ENCODE measurements around the gene PLXNA4.

The PLXNA4 gene

DNA sequence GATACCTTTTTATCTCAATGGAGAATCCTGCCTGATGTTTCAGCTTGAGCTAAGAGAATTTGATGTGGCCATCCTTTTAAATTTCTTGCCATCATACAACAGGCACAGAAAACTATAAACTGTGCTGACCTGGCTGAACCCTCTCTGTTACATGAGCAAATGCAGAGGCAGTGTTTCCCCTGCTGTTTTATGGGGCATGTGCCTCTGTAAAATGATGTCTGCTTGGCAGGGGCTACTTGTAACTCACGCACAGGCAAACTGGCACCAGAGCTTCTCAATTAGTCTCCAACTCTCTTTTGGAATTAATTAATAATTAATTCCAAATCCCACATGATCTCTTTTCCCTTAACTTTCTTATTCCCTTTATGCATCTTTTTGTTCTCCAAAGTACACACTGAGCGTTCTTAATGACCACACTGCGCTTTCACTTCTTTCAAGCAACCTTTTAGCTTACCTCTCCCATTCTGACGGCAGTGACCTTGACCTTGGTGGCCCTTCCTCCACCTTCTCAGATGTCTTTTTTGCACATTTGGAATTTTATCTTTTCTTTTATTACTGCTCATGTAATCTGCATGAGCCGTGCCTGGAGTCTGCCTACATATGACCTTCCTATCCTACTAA is 334.0 kb downstream of the PLXNA4 start:
- no peak for DNase-seq (ENCODE audit: low spot score)

DNA sequence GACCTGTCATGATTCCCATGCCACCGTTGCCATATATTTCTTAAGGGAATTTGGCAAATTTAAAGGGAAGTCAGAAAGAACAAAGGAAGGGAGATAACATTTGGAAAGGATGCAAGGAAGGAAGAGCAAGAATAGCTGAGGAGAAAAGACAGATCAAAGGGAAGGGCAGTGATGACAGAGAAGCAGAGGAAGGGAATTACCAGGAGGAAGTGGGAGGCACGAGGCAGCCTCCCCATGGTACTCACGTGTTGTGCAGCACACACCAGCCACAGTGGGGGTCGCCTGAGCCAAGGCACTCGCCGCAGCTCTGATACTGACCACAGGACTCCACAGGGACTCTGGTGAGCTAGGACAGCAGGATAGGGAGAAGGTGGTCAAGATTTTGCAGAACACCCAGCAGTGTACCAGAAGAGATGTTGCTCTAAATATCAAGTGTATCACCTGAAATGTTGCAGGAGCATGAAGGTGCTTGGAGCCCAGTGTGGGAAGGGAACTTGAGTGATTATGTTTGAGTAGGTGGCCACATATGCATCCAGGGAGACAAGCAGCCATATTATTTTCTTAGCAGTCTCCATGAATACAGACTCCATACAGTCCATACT is 335.3 kb downstream of the PLXNA4 start:
- DNase-seq (ENCODE audit: low spot score): no peak

DNA sequence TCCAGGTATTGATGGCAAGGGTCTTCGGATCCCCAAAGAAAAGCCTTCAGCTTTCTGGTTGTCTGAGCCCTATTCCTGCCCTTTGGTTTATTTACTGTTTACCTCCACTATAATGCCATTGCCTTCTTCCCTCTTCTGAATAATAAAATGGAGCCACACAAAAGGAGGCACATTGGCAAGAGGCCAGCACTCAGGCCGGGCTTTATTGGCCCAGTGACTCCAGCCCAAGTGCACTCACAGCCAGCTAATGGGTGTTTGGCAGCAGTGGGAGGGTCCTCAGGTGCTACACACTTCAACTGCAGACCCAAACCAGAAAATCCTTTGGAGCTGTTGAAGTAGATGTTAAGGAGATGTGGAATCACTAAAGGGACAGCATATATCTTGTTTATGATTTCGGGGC is 336.0 kb downstream of the PLXNA4 start:
- DNase-seq (ENCODE audit: low spot score): no peak

DNA sequence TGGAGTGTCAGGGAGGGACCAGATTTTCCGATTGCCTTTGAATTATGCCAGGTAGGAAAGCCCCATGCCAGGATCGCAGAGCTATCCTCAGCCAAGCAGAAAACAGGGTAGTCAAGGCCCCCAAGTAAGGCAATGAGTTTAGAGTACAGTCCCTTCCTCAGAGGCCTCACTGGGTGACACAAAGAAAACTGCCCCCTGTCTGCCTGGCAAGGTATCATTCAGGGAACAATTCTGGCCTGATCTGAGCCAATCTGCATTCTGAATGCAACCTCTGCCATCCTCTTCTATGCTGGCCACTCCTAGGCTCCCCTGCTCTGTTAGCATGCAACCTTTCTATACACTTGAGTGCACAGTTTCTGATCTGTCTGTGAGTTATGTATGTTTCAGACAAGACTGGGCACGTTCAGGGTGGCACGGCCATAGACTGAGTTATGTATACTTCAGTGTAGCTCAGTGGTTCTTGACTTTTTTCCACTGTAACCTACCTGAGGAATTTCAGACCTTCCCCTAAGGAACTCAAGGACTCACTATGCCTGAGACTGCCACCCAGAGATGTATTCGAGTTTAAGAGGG is 336.8 kb downstream of the PLXNA4 start:
- no peak for DNase-seq (ENCODE audit: low spot score)

DNA sequence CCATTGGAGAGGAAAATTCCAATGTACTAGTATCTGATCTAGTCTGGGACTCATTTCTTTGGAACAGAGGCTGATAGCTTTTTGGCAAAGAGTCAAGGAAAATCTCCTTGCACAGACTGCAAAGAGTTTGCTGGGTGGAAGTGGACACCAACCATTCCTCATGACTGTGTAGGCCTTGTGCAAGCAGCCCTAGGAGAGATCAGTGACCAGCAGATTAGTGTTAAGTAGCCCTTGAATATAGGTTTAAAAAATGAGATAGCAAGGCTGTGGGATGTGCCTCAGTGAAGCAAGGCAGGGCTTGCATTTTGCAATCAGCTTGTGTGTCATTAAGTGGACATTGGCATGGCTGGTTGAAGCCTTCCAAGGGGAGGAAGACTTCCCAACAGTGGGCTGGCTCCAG is 341.6 kb downstream of the PLXNA4 start:
- no peak for DNase-seq (ENCODE audit: low spot score)

DNA sequence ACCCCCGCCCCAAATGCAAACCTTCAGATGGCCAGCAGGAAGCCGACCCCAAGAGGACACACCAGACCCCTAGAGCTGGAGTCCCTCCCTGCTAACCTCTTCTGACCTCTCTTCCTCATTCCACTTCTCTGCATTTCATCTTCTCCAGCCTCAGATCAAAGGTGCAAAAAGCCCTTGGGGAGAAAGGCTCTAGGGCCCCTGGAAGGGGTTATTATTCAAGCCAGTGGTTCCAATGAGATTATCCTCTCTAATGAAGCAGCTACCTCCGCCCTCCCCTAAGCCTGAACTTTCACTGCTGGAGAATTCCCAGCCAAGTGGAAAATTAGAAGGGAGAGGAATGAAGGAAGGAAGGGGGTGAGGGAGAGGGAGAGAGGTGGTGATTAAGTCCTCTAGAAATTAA is 343.9 kb downstream of the PLXNA4 start:
- DNase-seq (ENCODE audit: low spot score): no peak

DNA sequence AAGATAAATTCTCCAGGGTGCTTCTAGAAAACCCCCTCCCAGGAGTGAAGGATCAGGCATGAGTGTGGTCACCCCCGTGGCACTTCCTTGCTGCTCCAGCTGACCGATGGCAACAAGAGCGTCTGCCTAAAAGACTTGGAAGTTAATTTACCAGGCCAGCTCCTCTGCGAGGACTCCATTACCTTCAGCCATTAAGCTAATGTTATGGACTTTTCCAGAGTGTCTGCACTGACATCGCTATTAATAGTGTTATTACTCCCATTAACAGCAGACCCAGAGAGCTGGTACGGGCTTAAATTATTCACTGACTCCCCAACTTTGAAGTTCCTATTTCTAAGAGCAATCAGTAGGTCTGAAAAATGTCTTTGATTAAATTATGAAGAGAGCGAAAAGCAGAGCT is 345.8 kb downstream of the PLXNA4 start:
- no peak for DNase-seq (ENCODE audit: low spot score)

DNA sequence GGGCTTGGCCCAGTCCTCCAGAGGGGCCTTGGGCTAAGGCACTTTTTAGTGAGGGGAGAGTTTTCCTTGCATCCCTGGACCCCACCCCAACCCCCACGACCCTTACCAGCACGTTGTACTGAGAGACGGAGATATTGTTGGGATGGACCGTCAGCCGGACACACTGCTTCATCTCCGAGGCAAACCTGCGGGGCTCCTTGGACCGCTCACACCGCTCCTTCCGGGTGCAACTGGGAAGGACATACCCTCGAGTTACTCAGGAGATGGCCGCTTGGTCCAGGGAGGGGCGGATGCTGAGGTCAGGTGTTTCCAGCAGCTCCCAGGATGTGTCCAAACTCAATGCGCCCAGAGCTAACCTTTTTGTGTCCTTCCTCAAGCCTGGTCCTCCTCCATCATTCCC is 348.0 kb downstream of the PLXNA4 start:
- DNase-seq (ENCODE audit: low spot score): no peak

DNA sequence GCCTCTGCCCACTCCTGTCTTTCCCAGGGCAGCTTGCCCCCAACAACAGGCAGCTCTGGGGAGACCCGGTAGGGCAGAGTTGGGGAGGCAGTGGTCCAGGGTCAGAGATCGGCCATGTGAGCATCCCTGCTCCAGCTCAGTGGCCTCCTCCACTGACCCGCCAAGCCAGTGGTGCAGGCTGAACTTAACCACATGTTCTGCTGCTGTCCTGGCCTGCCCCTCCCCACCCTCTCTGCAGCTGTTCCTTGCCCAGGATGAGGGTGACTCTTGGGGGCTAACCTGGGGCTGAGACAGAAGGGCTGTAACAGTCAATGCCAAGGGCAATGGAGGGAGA is 349.3 kb downstream of the PLXNA4 start:
- no peak for DNase-seq (ENCODE audit: low spot score)

DNA sequence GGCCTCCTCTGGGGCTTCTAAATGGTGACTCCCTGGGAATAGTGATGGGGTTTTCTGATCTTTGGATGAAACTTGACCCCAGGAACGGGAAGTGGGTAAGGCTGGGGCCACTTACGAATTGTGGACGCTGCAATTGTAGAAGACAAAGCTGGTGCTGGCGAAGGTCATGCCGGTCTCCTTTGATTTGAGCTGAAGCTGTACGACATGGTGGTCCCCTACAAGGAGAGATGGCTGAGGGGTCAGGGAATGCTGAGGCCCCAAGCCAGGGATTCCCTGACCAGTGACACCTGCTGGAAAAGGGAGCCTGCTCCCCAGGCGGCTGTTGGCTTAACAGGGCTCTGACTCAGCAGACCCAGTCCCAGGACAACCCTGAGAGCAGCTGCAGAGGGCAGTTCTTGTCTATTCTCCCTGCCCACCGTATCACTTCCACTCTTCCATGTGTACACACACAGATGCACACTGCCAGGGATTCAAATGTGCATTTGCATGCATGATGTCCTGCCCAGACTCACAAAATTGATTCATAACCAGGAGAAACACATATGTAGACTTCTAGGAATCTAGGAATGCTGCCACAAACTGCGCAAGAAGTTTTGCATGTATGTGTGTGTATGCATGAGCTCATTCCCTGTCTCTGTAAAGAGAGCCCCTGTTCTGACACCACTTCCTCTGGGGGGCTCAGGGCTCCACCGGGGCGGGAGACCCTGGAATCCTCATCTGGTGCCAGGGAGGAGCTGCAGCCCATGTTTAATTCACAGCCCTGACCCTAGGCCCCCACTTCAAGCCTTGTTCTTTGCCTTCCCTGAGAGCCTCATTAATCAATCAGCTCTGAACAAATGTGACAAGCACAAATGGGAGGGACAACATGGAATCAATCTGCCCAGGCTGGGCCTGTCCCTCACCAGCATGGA is 350.0 kb downstream of the PLXNA4 start:
- no peak for DNase-seq (ENCODE audit: low spot score)

DNA sequence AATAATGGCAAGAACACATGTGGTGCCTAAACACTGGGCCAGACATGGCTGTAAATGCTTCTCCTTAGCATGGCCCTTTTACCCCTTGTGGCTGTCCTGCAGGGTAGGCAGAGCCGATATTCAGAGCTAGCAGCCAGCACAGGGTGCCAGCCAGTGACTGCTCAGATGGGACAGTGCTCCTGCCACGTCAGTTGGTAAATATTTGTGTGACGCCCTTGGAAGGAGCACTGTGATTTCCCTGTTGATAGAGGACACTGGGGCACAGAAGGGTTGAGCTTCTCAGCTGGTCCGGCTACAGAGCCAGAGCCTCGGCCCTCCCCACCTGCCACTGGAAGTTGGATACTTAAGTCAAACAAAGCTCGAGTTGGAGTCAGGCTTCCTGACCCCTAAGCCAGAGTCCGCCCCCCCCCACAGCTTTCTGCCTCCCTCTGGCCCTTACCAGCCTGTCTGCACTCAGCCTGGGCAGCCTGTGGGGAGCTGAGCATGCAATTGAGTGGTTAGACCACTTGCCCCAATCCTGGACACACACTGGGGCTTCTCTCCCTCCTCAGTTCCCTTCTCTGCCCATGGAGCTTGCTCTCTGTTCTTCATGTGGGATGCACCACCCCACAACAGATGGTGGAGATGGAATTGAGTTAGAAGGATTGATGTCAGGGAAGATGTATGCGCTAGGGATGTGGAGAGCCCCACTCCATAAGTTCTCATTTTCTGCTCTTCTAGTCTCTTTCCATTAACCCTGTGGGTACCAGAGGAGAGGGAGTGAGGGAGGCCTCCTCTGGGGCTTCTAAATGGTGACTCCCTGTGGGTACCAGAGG is 350.8 kb downstream of the PLXNA4 start:
- DNase-seq (ENCODE audit: low spot score): no peak

DNA sequence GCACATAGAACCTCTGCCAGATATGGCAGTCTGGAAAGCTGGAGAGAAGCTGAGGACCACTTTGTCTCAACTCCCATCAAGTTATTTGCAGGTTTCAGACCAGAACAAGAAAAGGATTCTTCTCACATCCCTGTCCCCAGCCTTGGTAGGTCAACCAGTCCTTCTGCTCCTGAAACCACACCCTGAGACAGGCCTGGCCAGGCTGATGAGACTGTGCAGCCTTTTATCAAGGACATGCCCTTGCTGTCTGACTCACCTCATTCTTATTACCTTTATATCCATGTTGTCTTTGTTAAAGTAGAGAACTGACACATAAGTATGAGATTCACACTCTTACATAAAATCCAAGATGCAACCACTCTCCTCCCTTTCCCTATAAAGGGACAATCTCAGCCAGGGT is 354.9 kb downstream of the PLXNA4 start:
- DNase-seq (ENCODE audit: low spot score): no peak

DNA sequence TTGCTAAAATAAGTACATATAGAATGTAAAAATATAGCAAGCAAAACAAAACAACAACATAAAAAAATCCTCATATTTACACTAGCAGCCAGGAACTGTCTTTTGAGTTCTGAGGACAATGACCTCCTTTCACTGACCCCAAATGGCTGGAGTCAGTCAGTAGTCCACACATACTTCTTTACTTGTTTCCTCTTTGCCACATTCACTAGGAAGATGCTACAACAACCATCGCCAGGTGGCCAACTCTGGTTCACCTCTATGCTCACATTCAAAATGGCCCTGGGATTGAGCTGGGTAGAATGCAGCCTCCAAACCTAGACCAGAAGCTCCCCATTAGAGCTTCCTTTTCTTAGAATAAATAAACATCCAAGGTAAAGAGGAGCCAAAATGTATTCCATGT is 356.2 kb downstream of the PLXNA4 start:
- no peak for DNase-seq (ENCODE audit: low spot score)

DNA sequence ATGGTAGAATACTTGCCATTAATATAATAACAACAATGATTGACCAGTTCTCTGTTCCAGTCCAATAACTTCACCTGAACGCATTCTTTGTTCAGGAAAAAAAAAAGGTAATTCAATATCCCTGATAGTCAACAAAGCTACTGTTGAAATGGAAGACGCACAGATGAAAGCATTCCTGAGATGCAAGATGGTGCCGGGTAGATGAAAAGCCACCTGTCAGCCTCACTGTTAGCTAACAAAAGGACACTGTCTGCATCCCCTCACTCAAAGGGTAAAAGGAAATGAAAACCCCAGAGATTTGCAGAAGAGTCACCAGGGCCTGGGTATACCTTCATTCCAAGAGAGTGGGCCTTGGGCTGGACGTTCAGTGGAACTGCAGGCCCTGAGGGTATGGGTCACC is 357.4 kb downstream of the PLXNA4 start:
- DNase-seq (ENCODE audit: low spot score): no peak

DNA sequence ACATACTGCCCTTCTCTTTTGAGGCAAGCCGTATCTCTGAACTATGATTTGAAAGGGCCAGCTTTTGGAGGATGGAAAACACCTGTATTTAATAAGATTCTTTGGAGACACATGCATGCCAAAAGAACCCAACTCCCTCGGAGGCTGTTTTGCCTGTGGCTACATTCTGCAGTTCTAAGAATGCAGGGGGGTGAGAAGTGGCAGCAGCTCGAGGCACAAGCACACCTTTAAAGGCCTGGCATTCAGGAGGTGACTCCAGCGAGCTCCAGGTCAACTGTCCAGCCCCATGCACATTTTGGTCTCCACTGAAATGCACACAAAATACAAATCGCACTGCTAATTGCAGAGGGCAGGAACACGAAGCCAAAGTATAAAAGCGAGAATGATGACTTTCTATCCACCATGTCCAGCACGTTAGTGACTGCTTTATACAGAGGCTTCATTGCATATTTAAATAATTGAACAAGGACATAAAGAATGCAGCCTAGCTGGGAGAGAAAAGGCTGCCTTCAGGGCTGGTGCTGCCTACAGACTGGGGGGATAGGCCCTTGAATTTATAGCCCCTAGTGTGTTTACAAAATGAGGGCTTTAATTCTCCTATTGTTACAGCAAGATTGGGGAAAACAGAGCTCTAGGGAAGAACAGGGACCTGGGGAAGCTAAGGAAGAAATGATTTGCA is 359.3 kb downstream of the PLXNA4 start:
- DNase-seq (ENCODE audit: low spot score): no peak

DNA sequence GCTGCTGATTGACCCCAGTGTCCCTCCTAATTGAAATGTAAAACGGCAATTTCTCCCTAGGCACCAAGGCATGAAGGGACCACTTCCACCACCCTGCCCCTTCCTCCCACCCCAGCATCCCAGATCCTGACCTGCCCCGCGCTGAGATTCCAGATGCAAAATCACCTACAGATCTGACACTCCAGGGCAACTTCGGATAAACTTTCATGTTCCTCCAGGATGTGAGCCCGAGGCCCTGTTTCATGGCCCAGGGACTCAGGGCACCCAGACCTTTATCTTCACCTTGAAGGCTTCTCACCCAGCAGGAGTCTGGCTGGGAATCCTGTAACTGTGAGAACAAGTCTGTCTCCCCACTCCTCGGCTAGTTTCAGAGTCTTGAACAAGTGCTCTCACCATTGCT is 361.8 kb downstream of the PLXNA4 start:
- DNase-seq (ENCODE audit: low spot score): no peak

DNA sequence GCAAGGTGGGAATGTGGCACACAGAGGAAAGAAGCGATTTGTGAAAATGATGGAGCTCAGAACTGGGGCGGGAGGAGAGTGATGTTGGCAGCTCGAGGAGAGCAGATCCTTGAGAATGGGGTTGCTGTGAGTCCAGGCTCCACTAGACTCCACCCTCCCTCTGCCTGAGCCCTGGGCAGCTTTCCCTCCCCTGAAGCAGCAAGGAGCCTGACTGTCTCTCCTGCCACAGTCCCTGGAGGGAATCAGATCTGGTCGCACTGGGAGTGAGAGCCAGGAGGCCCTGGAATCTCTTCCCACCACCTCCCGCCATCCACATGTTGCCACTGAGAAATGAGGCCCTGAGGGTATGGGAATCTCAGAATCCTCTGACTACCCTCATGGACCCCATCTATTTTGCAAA is 362.7 kb downstream of the PLXNA4 start:
- DNase-seq (ENCODE audit: low spot score): no peak

DNA sequence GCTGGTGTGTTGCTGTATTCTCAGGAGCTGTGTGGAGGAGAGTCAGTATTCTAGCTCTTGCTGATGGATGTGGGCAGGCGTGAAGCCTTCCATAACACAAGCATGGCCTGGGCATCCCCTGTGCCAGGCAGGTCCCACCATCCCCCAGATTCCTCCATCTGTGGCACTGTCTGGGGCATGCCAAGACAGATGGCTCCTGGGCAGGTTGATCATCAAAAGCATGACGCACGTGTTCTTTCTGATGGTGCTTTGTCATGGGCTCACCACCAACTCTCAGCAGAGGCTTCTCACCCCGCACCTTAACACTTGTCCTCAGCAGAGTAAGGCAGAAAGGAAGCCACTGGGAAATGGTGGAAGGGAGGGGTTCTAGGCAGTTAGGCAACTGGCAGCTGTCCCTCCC is 364.3 kb downstream of the PLXNA4 start:
- DNase-seq (ENCODE audit: low spot score): no peak

DNA sequence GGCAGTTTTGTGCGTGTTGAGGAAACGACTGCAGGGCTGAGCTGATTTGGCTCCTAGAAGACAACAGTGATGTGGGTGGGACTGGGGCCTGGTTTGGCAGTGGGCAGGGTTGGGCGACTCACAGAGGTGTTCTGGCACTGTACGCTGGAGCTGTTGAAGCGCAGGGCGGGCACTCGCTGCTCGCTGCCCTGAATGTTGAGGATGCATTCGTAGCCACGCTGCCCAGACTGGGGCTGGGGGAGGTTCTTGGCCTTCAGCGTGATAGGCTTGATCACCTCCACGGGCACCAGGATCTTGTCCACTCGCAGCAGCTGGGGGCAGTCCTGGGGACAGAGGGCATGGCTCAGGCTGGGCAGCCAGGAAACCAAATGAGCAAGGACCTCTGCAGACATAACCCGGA is 365.4 kb downstream of the PLXNA4 start:
- DNase-seq (ENCODE audit: low spot score): no peak

DNA sequence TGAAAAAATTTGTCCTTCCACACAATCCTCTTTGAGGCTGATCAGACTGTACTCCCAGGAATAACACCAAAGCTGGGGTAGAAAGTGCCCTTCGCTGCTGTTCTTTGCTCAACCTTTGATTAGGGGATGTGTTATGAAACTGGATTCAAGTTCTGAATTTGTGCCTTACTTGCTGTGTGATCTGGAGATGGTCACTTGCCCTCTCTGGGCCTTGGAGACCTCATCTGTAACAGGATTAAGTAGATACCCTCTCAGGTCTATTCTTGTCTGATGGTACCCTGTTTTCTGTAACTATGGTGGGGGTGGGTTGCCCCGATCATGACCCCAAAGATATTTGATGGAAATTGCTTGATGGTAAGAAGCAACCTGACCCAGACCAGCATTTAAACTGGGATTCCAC is 368.5 kb downstream of the PLXNA4 start:
- DNase-seq (ENCODE audit: low spot score): no peak

DNA sequence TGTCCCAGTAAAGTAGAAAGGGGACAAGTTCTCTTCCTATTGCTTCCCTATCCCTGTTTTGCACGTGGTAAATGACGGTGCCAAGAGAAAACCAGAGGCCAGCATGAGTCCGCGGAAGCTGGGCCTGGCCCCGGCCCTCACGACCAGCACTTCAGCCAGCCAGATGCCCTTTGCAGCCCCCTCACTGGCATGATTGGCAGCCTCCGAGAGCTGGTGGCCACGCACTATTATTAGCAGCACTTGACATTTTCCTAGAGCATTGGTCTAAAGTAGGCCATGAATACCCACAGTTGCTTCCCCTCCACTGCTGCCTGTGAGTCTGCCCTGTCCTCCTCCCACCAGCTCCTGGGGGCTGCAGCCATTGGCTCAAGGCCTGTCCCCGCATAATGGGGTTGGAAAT is 369.1 kb downstream of the PLXNA4 start:
- no peak for DNase-seq (ENCODE audit: low spot score)

DNA sequence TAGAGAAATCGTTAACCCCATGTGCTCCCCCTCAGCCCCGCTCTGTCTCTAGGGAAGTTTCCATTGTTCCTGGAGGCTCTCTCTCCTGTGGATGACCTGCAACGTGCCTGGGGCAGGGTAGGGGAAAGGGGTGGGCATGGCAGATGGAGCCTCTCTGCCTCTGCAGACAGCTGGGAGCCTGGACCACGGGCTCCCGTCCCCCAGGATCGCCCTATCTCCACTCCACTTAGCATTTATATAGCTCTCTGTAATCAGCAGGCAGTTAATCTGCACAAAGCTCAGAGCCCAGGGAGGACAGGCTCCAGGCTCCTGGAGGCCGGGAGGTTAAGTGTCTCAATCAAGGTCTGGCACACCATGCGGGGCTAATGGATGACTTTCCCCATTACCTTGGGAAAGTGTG is 369.7 kb downstream of the PLXNA4 start:
- no peak for DNase-seq (ENCODE audit: low spot score)
